Gastroesophageal sphincter (tissue), 4 donors: ENCODE results near the gene DNA2. TPM values are rescaled to one million over a fixed set of nuclear protein-coding genes. Genes with fewer than 3 reads are reported as not detected.

Source experiments
- ATAC-seq: fragments of 150-250 bp; one replicate; pipeline ENCODE4 v1.9.1; 2016; ENCODE audit warnings: mild to moderate bottlenecking, moderate library complexity
- H3K27ac ChIP-seq, 4 donors: fragments of 200-600 bp; sonication (generic) in 3 of 4; 1 replicate in 3 of 4; 2 replicates in 1 of 4; pipeline ENCODE4 v1.5.1; 2016 to 2019
- H3K27me3 ChIP-seq: fragments of 200-600 bp; sonication (generic); one replicate; pipeline ENCODE4 v1.5.1; 2019
- H3K36me3 ChIP-seq, 2 donors: fragments of 200-600 bp; sonication (generic); one replicate each; pipeline ENCODE4 v1.5.1; 2019; ENCODE audit warnings: control low read depth in 1 of 2
- H3K4me1 ChIP-seq, 3 donors: fragments of 200-600 bp; sonication (generic); 1 replicate in 2 of 3; 2 replicates in 1 of 3; pipeline ENCODE4 v1.5.1; 2016 to 2019; ENCODE audit warnings: control low read depth in 2 of 3
- H3K4me3 ChIP-seq, 2 donors: fragments of 200-600 bp; sonication (generic); one replicate each; pipeline ENCODE4 v1.5.1; 2019; ENCODE audit warnings: mild to moderate bottlenecking in 1 of 2, moderate library complexity in 1 of 2
- H3K9me3 ChIP-seq, 3 donors: fragments of 200-600 bp; sonication (generic); one replicate each; pipeline ENCODE4 v1.5.1; 2017 to 2019; ENCODE audit warnings: control low read depth in 2 of 3
- CTCF ChIP-seq, 4 experiments: fragments of 200-600 bp in 2 of 4; fragments of 450-650 bp in 2 of 4; sonication (generic) in 1 of 4; IDR thresholded peaks; one replicate each; pipeline ENCODE4 v1.5.1; 2017 to 2019; ENCODE audit warnings: antibody characterized with exemption in 4 of 4, mild to moderate bottlenecking in 2 of 4, moderate library complexity in 2 of 4
- EP300 ChIP-seq: sonication (generic); formaldehyde crosslinking; IDR thresholded peaks from one replicate; pipeline ENCODE4 v1.6.1; 2017; ENCODE audit warnings: antibody characterized with exemption, mild to moderate bottlenecking
- POLR2A ChIP-seq, 2 donors: fragments of 450-650 bp; IDR thresholded peaks; one replicate each; pipeline ENCODE4 v1.6.1; 2017; ENCODE audit warnings: antibody characterized with exemption in 2 of 2, mild to moderate bottlenecking in 2 of 2, moderate library complexity in 1 of 2
- POLR2AphosphoS5 ChIP-seq: sonication (generic); formaldehyde crosslinking; IDR thresholded peaks from one replicate; pipeline ENCODE4 v1.6.1; 2017; ENCODE audit warnings: antibody characterized with exemption
- WGBS, 2 donors: methylation state at CpG; one replicate each; pipeline ENCODE4 v1.1.5; 2018; ENCODE audit warnings: low coverage in 1 of 2; 5-methylcytosine and 5-hydroxymethylcytosine counted together
- total RNA-seq, 4 donors: library from RNA; depleted of rRNA; stranded (reverse); fragments of >200 nt; gene quantifications; one replicate each; pipeline ENCODE4 v1.1.0, GENCODE V29; 2016

DNA2 gene
- total RNA-seq, 4 donors from 2014 or later = 0.85 to 3.0 (median 2.1) TPM

DNA sequence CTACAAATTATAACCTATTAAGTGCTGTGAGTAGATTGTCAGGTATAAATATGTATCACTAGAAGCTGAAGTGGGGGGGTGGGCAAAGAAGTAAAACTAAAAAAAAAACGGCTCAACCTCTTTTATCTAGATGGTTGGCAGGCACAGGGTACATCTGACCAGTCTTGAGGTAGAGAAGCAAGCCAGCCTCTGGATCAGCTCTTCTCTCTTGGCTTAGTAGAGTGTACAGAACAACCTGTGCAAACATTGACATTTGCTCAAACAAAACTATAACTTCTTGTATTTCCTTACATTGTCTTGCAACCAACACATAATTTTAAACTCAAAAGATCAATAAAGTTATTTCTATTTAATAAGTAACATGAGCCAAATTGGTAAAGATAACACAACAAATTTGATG is 25.6 kb downstream of the DNA2 start:
- no peak for TF ChIP-seq EP300
- TF ChIP-seq POLR2AphosphoS5 = no peak
- no peak for TF ChIP-seq CTCF (IDR thresholded peaks at IDR 0.05)
- TF ChIP-seq POLR2A (IDR thresholded peaks at IDR 0.05) = no peak
- no peak for ATAC-seq
- H3K27me3 ChIP-seq = no peaks in the 10 kb centered on the region
- no peaks in the 10 kb centered on the region for H3K36me3 ChIP-seq
- no peaks in the 10 kb centered on the region for H3K4me1 ChIP-seq
- no peak overlapping the region for H3K4me3 ChIP-seq
- WGBS, 2 donors = 73 to 85% methylated on average over 1 of the region's 1 CpG
- H3K9me3 ChIP-seq = no peaks in the 10 kb centered on the region
- H3K27ac ChIP-seq = no peak overlapping the region

DNA sequence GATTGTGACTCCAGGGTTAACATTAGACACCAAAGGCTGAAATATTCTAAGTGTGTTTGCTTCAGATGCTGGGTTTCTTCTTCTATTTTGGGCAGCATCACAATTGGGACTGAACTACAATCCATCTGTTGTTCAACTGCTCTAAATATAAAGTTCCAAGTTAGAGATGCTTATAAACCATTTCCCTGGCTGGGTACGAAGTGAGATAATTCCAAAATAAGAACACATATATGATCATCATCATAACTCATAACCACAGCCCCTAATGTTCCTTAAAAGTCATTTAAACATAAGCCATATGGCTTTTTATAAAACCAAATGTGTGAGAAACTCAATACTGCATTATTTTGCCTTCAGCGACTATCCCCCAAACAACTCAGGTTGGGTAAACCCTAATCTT is 28.8 kb downstream of the DNA2 start:
- Histone ChIP-seq H3K27ac (no peak overlapping the region), H3K36me3 (peaks cover 0 to 3% of the 10 kb centered on the region in 2 donors), H3K27me3 (no peaks in the 10 kb centered on the region), H3K4me3 (no peak overlapping the region), H3K9me3 (no peaks in the 10 kb centered on the region), H3K4me1 (no peaks in the 10 kb centered on the region)
- TF ChIP-seq EP300 = no peak
- TF ChIP-seq CTCF (IDR thresholded peaks at IDR 0.05) = no peak
- no peak for TF ChIP-seq POLR2A (IDR thresholded peaks at IDR 0.05)
- TF ChIP-seq POLR2AphosphoS5 = no peak
- no peak for ATAC-seq
- 91 to 95% methylated on average over 2 of the region's 2 CpGs for WGBS, 2 donors

- 94 to 100% methylated on average over 3 of the region's 3 CpGs for WGBS, 2 donors
- Histone ChIP-seq H3K4me1 (no peaks in the 10 kb centered on the region), H3K9me3 (no peaks in the 10 kb centered on the region), H3K4me3 (no peak overlapping the region), H3K27me3 (no peaks in the 10 kb centered on the region), H3K27ac (no peak overlapping the region), H3K36me3 (peaks cover 0 to 3% of the 10 kb centered on the region in 2 donors)
- no peak for ATAC-seq
- no peak for TF ChIP-seq CTCF (IDR thresholded peaks at IDR 0.05)
- no peak for TF ChIP-seq EP300
- TF ChIP-seq POLR2AphosphoS5 = no peak
- TF ChIP-seq POLR2A (IDR thresholded peaks at IDR 0.05) = no peak
Measured at GRCh38 chr10:68440898-68441297, 30.9 kb downstream of the DNA2 start.

DNA sequence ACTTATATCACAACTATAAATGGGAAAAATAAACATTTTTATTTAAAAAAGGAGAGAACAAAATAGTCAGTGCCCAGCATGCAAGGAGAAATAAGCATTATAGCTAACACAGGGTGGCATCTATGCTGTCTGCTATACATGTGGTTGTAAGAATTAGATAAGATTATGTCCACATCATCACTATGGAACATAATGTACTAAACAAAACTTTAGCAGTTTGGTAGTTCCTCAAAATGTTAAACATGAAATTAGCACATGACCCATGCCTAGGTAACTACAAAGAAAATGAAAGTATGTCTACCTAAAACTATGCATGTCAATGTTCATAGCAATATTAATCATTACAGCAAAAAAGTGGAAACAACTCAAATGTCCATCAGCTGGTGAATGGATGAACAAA is 36.0 kb downstream of the DNA2 start:
- Histone ChIP-seq H3K27me3 (no peaks in the 10 kb centered on the region), H3K27ac (no peak overlapping the region), H3K36me3 (peaks cover 0 to 3% of the 10 kb centered on the region in 2 donors), H3K4me1 (no peaks in the 10 kb centered on the region), H3K9me3 (no peaks in the 10 kb centered on the region), H3K4me3 (no peak overlapping the region)
- ATAC-seq = no peak
- no peak for TF ChIP-seq POLR2AphosphoS5

DNA sequence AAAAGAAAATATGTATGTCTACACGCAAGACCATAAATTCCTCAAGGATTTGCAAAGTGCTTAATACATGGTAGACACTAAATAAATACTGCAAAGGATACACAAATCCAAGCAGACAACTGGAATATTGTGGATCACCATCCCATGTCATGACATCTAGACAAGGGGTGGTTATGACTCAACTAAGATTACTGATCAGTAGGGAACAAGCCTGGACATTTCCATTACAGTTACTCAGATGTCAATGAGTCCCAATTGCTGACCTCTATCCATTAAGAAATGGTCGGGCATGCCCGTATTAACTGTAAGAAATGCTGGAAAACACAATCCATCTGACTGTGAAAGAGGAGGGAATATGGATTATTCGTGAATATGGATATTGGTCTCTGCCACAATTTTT is 37.1 kb downstream of the DNA2 start:
- Histone ChIP-seq H3K9me3 (no peaks in the 10 kb centered on the region), H3K27me3 (no peaks in the 10 kb centered on the region), H3K4me3 (no peak overlapping the region), H3K4me1 (no peaks in the 10 kb centered on the region), H3K27ac (no peak overlapping the region), H3K36me3 (peaks cover 0 to 3% of the 10 kb centered on the region in 2 donors)
- 96 to 100% methylated on average over 2 to 4 of the region's 4 CpGs for WGBS, 2 donors
- TF ChIP-seq EP300 (no peak), POLR2AphosphoS5 (no peak), CTCF (IDR thresholded peaks at IDR 0.05) (no peak), POLR2A (IDR thresholded peaks at IDR 0.05) (no peak)
- no peak for ATAC-seq
